DMS53 treated with DMSO at 0.1 percent for 48 hours (cell line): ENCODE data around the gene PFN3.

Experiments
- DNase-seq: peaks from one replicate; lab custom pipeline; 2025; ENCODE audit not compliant: unreplicated experiment; lab: John Stamatoyannopoulos, UW

Gene PFN3, protein sequence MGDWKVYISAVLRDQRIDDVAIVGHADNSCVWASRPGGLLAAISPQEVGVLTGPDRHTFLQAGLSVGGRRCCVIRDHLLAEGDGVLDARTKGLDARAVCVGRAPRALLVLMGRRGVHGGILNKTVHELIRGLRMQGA

GRCh38 chr5:177399997-177400868 is at the start of gene PFN3:
PFN3 (minus strand) TSS chr5:177400661; CDS start chr5:177400576, 85 bp downstream.
- DNase-seq: no peak

- no peak for DNase-seq
Observed at GRCh38 chr5:177449140-177450061, 48.9 kb upstream of the PFN3 start.

DNA sequence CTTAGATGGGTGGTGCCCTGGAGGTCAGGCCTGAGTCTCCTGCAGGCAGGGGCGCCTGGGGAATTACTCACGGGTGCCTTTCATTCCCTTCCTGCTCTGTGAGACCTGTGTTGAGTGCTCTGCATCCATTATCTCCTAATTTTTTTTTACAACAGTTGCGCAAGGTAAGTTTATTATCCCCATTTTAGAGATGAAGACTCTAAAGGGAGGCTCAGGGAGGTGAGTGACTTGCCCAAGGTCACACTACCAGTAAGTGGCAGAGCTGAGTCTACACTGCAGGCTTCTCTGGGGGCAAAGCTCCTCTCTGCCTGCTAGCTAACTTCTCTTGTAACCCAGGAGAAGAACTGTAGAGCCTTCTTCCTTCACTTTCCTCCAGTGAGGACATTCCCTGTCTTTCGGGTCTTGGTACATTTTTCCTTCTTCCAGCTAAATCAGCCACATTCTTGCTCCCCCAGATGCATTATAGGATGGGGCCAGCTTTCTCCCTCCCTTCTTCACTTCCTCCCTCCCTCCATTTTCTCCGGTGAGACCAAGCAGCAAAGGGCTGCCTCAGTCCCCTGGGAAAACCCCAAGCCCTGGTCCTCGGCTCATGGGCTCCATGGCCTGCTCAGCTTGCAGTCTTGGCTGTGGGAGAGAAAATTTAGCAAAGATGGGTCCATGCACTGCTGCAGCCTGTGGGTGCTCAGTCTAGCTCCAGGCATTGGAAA is 47.9 kb upstream of the PFN3 start:
- no peak for DNase-seq

GRCh38 chr5:177447611-177448243 is 47.3 kb upstream of the PFN3 start:
- peak; percentile 60 for DNase-seq

- DNase-seq: peak; percentile 35
Observed at GRCh38 chr5:177447066-177447610, 46.7 kb upstream of the PFN3 start.

GRCh38 chr5:177446200-177447065 is 46.0 kb upstream of the PFN3 start, which contains the start of gene PRR7:
PRR7 (plus strand) TSS chr5:177446814; CDS start chr5:177455068, 8,254 bp downstream.
- peak; percentile 62 for DNase-seq

GRCh38 chr5:177445917-177446199 is 45.4 kb upstream of the PFN3 start:
- no peak for DNase-seq

DNA sequence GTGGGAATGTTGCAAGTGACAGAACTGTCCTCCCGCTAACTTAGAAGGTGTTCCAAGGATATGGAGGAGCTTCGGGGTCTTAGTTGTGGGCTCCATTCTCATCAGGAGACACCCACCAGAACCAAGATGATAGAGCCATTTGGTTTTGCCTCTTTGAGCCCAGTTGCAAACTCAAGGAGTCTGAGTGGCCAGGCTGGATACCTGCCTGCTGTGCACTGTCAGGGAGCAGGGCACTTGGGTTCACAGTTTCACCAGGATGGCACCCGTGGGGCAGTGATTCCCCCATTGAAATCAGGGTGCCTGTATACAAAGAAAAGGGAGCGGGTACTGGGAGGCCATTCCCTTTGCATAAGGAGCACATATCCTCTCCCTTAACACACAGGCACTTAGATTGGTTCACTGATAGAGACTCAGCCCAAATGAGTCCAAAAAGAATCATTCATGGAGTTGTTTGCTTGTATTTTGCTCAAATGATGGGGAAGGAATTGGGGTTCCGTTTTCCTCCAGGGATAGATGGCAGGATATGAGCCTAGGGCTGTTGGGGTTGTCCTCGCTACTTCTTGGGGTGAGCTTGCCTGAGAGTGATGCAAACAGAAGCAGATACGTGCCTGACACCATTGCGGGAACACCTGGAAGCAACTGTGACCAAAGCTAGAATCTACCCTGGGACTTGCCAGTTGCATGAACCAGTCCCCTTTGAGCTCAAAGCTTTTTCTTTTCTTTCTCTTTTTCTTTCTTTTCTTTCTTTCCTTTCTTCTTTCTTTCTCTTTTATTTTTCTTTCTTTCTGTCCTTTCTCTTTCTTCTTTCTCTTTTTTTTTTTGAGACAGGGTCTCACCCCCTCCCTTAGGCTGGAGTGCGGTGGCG is 44.8 kb upstream of the PFN3 start:
- peak; percentile 8 for DNase-seq

GRCh38 chr5:177444106-177445051 is 43.9 kb upstream of the PFN3 start:
- no peak for DNase-seq

- DNase-seq: no peak
Observed at GRCh38 chr5:177443144-177443983, 42.9 kb upstream of the PFN3 start.

DNA sequence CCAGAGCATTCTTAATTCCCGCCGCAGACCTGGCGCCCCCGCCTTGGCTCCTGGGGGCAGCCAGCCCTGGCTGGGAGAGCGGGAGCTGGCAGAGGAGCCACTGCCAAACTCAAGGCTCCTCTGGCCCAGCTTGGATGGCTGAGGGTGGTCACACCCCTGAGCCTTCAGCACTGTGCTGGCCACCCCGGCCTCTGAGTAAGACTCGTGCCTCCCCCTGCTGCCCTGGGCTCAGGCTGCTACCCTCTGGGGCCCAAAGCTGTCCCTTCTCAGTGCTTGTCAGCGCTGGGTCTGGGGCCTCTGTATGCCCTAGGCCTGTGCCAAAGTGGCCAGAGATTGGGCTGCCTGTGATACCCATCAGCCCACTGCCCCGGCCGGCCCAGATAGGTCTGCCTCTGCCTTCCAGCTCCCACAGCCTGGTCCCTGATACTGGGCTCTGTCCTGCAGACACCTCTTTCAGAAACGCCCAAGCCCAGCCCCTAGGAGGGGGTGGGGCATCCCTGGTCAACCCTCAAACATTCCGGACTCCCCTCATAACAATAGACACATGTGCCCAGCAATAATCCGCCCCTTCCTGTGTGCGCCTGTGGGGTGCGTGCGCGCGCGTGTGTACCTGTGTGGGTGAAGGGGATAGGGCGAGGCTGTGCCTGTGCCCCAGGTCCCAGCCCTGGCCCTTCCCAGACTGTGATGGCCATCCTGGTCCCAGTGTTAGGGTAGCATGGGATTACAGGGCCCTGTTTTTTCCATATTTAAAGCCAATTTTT is 41.8 kb upstream of the PFN3 start:
- DNase-seq: no peak

DNA sequence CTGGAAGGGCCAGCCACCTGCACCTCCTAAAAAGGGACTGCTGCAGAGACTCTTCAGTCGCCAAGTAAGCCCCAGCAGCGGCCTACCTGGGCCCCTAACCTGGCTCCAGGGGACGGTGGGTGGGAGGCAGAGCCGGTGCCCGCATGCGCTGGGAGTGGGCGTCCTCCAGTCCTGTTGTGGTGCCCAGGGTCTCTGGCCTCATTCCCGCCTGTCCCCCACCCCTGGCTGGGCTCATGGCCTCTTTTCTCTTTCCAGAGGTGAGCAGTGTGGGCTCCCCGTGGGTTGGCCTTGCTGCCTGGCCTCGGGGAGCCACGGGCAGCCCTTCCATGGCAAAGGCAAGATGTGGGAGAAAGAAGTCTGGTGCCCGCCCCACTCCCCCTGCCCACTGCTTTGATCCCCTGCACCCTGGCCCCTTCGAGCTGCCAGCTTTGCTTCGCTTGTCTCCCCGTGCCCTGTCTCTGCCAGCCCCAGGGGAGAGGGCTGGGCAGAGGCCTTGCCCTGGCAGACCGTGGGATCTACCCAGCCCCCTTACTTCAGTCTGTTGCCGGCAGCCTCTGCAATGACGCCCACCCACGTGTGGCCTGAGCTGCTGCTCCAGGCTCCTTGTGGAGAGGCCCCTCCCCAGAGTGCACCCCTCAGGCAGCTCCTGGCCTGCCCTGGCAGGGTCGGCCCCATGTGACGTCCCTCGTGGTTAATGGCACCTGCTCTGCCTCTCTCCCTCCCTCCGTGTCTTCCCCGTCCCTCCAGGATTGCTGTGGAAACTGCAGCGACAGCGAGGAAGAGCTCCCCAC is 40.7 kb upstream of the PFN3 start:
- no peak for DNase-seq

- DNase-seq: no peak
Observed at GRCh38 chr5:177440211-177440989, 39.9 kb upstream of the PFN3 start.

GRCh38 chr5:177439518-177440053 is 39.1 kb upstream of the PFN3 start:
- no peak for DNase-seq
